ENCODE results near the gene ACD.

The ACD gene

GRCh38 chr16:67685388-67686112 is 25.5 kb upstream of the ACD start:
- H3K36me3 Mint-ChIP-seq = peaks cover 17 to 34% of the 10 kb centered on the region in 2 donors
- ATAC-seq (replicated peaks) = peak; percentile 83 to 94
- no peaks in the 10 kb centered on the region for H3K27me3 Mint-ChIP-seq
- H3K4me1 Mint-ChIP-seq = peaks cover 16 to 23% of the 10 kb centered on the region in 2 donors
- H3K4me3 Mint-ChIP-seq = no peak overlapping the region
- no peaks in the 10 kb centered on the region for H3K9me3 Mint-ChIP-seq
- peak overlapping the region; percentile 62 for H3K27ac Mint-ChIP-seq
- DNase-seq = no peak

GRCh38 chr16:67683767-67684166 is 23.7 kb upstream of the ACD start:
- H3K27me3 Mint-ChIP-seq = no peaks in the 10 kb centered on the region
- no peaks in the 10 kb centered on the region for H3K9me3 Mint-ChIP-seq
- H3K27ac Mint-ChIP-seq = no peak overlapping the region
- ATAC-seq (replicated peaks) (no peak), DNase-seq (no peak)
- no peak overlapping the region for H3K4me3 Mint-ChIP-seq
- H3K4me1 Mint-ChIP-seq = peaks cover 15 to 23% of the 10 kb centered on the region in 2 donors
- peaks cover 19 to 34% of the 10 kb centered on the region in 2 donors for H3K36me3 Mint-ChIP-seq

GRCh38 chr16:67679935-67680897 is 20.2 kb upstream of the ACD start:
- H3K36me3 Mint-ChIP-seq = peaks cover 17 to 35% of the 10 kb centered on the region in 2 donors
- no peak for DNase-seq
- H3K27me3 Mint-ChIP-seq = no peaks in the 10 kb centered on the region
- peak overlapping the region; percentile 2 for H3K27ac Mint-ChIP-seq
- H3K4me1 Mint-ChIP-seq = peaks cover 4 to 7% of the 10 kb centered on the region in 2 donors
- no peak for ATAC-seq (replicated peaks)
- H3K4me3 Mint-ChIP-seq = no peak overlapping the region
- H3K9me3 Mint-ChIP-seq = no peaks in the 10 kb centered on the region

- H3K27ac Mint-ChIP-seq = no peak overlapping the region
- H3K4me1 Mint-ChIP-seq = peaks cover 12 to 19% of the 10 kb centered on the region in 2 donors
- DNase-seq = no peak
- H3K4me3 Mint-ChIP-seq = no peak overlapping the region
- H3K27me3 Mint-ChIP-seq = no peaks in the 10 kb centered on the region
- no peak for ATAC-seq (replicated peaks)
- no peaks in the 10 kb centered on the region for H3K9me3 Mint-ChIP-seq
- peaks cover 13 to 42% of the 10 kb centered on the region in 2 donors for H3K36me3 Mint-ChIP-seq
These were observed 18.4 kb upstream of the ACD start for GRCh38 chr16:67678354-67679023.

GRCh38 chr16:67677712-67678111 is 17.7 kb upstream of the ACD start:
- ATAC-seq (replicated peaks) = no peak
- no peak overlapping the region for H3K27ac Mint-ChIP-seq

GRCh38 chr16:67676939-67677338 is 16.9 kb upstream of the ACD start:
- H3K4me1 Mint-ChIP-seq = peaks cover 20 to 33% of the 10 kb centered on the region in 2 donors
- H3K9me3 Mint-ChIP-seq = no peaks in the 10 kb centered on the region
- no peak for DNase-seq
- no peaks in the 10 kb centered on the region for H3K27me3 Mint-ChIP-seq
- no peak for ATAC-seq (replicated peaks)
- peaks cover 10 to 35% of the 10 kb centered on the region in 2 donors for H3K36me3 Mint-ChIP-seq
- H3K27ac Mint-ChIP-seq = no peak overlapping the region
- no peak overlapping the region for H3K4me3 Mint-ChIP-seq

More at GRCh38 chr16:67677712-67678111, 17.7 kb upstream of the ACD start:
- no peak for DNase-seq
- H3K9me3 Mint-ChIP-seq = no peaks in the 10 kb centered on the region
- no peak overlapping the region for H3K4me3 Mint-ChIP-seq
- peaks cover 14 to 27% of the 10 kb centered on the region in 2 donors for H3K4me1 Mint-ChIP-seq
- H3K36me3 Mint-ChIP-seq = peaks cover 12 to 39% of the 10 kb centered on the region in 2 donors
- H3K27me3 Mint-ChIP-seq = no peaks in the 10 kb centered on the region

GRCh38 chr16:67676516-67676915 is 16.5 kb upstream of the ACD start:
- H3K36me3 Mint-ChIP-seq = peaks cover 10 to 32% of the 10 kb centered on the region in 2 donors
- ATAC-seq (replicated peaks) = no peak

GRCh38 chr16:67675999-67676398 is 15.9 kb upstream of the ACD start:
- H3K27ac Mint-ChIP-seq = no peak overlapping the region
- H3K27me3 Mint-ChIP-seq = no peaks in the 10 kb centered on the region
- peaks cover 8 to 32% of the 10 kb centered on the region in 2 donors for H3K36me3 Mint-ChIP-seq
- ATAC-seq (replicated peaks) = no peak
- peaks cover 20 to 33% of the 10 kb centered on the region in 2 donors for H3K4me1 Mint-ChIP-seq
- no peaks in the 10 kb centered on the region for H3K9me3 Mint-ChIP-seq
- H3K4me3 Mint-ChIP-seq = no peak overlapping the region
- DNase-seq = no peak

More at GRCh38 chr16:67676516-67676915, 16.5 kb upstream of the ACD start:
- H3K27me3 Mint-ChIP-seq = no peaks in the 10 kb centered on the region
- no peak overlapping the region for H3K27ac Mint-ChIP-seq
- H3K4me3 Mint-ChIP-seq = no peak overlapping the region
- no peaks in the 10 kb centered on the region for H3K9me3 Mint-ChIP-seq
- no peak for DNase-seq
- H3K4me1 Mint-ChIP-seq = peaks cover 20 to 33% of the 10 kb centered on the region in 2 donors

- DNase-seq (no peak), ATAC-seq (replicated peaks) (no peak)
- Mint-ChIP-seq H3K36me3 (peaks cover 8 to 31% of the 10 kb centered on the region in 2 donors), H3K4me1 (peaks cover 20 to 33% of the 10 kb centered on the region in 2 donors), H3K4me3 (no peak overlapping the region), H3K9me3 (no peaks in the 10 kb centered on the region), H3K27me3 (no peaks in the 10 kb centered on the region), H3K27ac (no peak overlapping the region)
These were observed 15.5 kb upstream of the ACD start for GRCh38 chr16:67675579-67675935.

GRCh38 chr16:67674851-67675578 is 15.0 kb upstream of the ACD start:
- peaks cover 8 to 27% of the 10 kb centered on the region in 2 donors for H3K36me3 Mint-ChIP-seq
- H3K27me3 Mint-ChIP-seq = no peaks in the 10 kb centered on the region
- no peak overlapping the region for H3K4me3 Mint-ChIP-seq
- H3K4me1 Mint-ChIP-seq = peaks cover 20 to 34% of the 10 kb centered on the region in 2 donors
- ATAC-seq (replicated peaks) = no peak
- no peaks in the 10 kb centered on the region for H3K9me3 Mint-ChIP-seq
- no peak for DNase-seq
- H3K27ac Mint-ChIP-seq = peak overlapping the region; percentile 33

GRCh38 chr16:67673712-67674580 is 13.9 kb upstream of the ACD start:
- Mint-ChIP-seq H3K27ac (peak overlapping the region; percentile 91), H3K36me3 (peaks cover 6 to 27% of the 10 kb centered on the region in 2 donors), H3K27me3 (no peaks in the 10 kb centered on the region), H3K4me3 (no peak overlapping the region), H3K9me3 (no peaks in the 10 kb centered on the region), H3K4me1 (peaks cover 30 to 45% of the 10 kb centered on the region in 2 donors)
- DNase-seq = no peak
- ATAC-seq (replicated peaks) = no peak

- no peaks in the 10 kb centered on the region for H3K27me3 Mint-ChIP-seq
- H3K4me1 Mint-ChIP-seq = peaks cover 37 to 54% of the 10 kb centered on the region in 2 donors
- no peak overlapping the region for H3K4me3 Mint-ChIP-seq
- ATAC-seq (replicated peaks) (peak; percentile 33 to 49), DNase-seq (no peak)
- peaks cover 6 to 27% of the 10 kb centered on the region in 2 donors for H3K36me3 Mint-ChIP-seq
- peak overlapping the region; percentile 9 for H3K27ac Mint-ChIP-seq
- H3K9me3 Mint-ChIP-seq = no peaks in the 10 kb centered on the region
These were observed 12.9 kb upstream of the ACD start for GRCh38 chr16:67672739-67673662.
